Measurements from ENCODE around the gene TMSB15B. TPM values are rescaled to one million over a fixed set of nuclear protein-coding genes. Genes with fewer than 3 reads are reported as not detected.
"Not testable (repeated sequence)": the region's sequence is repeated elsewhere in the genome, so short reads cannot be mapped to it uniquely, and the experiment has no call there.

TMSB15B gene
- total RNA-seq, result 5.1 TPM

GRCh38 chrX:103962411-103963278 is at the start of gene TMSB15B:
TSS of gene TMSB15B (plus strand) at chrX:103962627.
- intact Hi-C loops (cut with DNase I); DNase-seq (ENCODE audit: low spot score): not testable (repeated sequence)
- peak; percentile 97 for ATAC-seq

GRCh38 chrX:103913356-103914020 is 48.9 kb upstream of the TMSB15B start:
- intact Hi-C loops (cut with DNase I), result no loop called here
- DNase-seq (ENCODE audit: low spot score) (no peak), ATAC-seq (no peak)

GRCh38 chrX:103918050-103918449 is 44.4 kb upstream of the TMSB15B start:
- peak; percentile 85 for ATAC-seq
- intact Hi-C loops (cut with DNase I), result no loop called here
- peak; percentile 62 for DNase-seq (ENCODE audit: low spot score)

- DNase-seq (ENCODE audit: low spot score), result peak; percentile 74
- intact Hi-C loops (cut with DNase I), result no loop called here
Observed at GRCh38 chrX:103918571-103919269, 43.7 kb upstream of the TMSB15B start.

DNA sequence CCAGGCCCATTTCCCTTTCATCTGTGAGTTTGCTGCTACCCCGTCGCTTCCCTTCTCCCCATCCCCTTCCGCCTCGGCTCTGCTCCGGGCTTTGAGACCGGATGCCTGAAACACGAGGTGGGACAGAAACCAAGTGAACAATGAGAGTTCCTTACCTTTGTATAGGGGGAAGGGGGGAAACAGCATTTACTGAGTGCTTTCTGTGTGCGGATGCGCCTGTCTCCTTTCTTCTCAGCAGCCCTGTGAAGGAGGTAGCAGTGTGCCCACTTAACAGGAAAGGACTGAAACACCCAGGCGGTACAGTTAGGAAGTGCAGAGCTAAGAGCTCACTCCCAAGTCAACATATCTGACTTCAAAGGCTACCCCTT is 43.2 kb upstream of the TMSB15B start:
- DNase-seq (ENCODE audit: low spot score), result no peak
- intact Hi-C loops (cut with DNase I), result no loop called here
- peak; percentile 78 for ATAC-seq

More at GRCh38 chrX:103918571-103919269, 43.7 kb upstream of the TMSB15B start:
- peak; percentile 92 for ATAC-seq

GRCh38 chrX:103920515-103920914 is 41.9 kb upstream of the TMSB15B start:
- intact Hi-C loops (cut with DNase I); DNase-seq (ENCODE audit: low spot score); ATAC-seq: not testable (repeated sequence)

DNA sequence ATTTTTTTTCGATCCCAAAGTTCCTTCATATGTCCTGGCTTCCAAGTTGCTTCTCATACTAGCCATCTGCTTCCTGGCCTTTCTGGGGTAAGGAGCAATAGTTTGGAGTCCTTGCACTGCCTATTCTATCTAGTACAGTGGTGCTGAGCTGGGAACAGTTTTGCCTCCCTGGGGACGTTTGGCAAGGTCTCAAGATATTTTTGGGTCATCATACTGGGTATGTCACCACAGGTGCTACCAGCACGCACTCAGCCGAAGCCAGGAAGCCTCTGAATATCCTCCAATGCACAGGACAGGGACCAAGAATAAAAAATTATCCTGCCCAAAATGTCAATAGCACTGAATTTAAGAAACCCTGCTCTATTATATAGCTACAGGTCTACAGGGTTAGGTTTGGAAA is 35.4 kb upstream of the TMSB15B start:
- ATAC-seq (no peak), DNase-seq (ENCODE audit: low spot score) (no peak)
- intact Hi-C loops (cut with DNase I), result no loop called here

DNA sequence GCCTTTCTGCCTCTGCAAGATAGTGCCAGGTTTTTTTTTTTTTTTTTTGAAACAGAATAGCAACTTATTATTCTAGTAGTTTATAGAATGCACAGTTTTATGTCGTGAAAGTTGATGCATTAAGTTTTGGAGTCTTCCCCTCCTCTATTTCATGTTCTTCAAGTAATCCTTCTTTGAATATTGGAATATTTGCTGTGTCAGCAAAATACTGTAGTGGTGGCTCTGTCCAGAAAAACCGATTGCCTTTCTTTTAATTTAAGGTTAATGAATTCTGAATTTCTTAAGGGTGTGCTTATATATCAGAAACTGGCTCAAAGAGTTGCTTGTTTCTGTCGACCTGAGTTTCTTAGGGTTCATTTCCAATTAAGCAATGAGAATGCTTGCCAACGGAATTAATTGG is 34.8 kb upstream of the TMSB15B start:
- DNase-seq (ENCODE audit: low spot score) (no peak), ATAC-seq (no peak)
- intact Hi-C loops (cut with DNase I), result no loop called here

DNA sequence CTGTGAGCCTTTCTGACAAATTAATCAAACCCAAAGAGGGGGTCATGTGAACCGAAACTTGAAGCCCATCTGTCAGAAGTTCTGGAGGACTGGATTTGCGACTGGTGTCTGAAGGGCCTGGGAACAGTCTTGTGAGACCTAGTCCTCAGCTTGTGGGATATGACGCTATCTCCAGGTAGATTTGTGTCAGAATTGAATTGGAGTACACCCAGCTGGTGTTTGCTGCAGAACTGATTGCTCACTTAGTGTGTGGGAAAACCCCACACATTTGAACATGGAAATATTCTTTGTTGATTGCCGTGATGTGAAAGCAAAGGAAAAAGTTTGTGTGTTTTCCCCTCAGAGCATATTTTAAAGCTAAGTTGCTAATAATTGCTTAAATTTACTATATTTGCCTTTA is 30.3 kb upstream of the TMSB15B start:
- intact Hi-C loops (cut with DNase I), result no loop called here
- ATAC-seq (no peak), DNase-seq (ENCODE audit: low spot score) (no peak)

DNA sequence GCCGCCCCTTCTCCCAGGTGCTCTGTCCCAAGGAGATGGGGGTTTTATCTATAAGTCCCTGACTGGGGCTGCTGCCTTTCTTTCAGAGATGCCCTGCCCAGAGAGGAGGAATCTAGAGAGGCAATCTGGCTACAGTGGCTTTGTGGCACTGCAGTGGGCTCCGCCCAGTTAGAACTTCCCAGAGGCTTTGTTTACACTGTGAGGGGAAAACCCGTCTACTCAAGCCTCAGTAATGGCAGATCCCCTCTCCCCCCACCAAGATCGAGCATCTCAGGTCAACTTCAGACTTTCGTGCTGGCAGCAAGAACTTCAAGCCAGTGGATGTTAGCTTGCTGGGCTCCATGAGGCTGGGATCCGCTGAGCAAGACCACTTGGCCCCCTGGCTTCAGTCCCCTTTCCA is 22.2 kb upstream of the TMSB15B start:
- intact Hi-C loops (cut with DNase I); DNase-seq (ENCODE audit: low spot score); ATAC-seq: not testable (repeated sequence)

DNA sequence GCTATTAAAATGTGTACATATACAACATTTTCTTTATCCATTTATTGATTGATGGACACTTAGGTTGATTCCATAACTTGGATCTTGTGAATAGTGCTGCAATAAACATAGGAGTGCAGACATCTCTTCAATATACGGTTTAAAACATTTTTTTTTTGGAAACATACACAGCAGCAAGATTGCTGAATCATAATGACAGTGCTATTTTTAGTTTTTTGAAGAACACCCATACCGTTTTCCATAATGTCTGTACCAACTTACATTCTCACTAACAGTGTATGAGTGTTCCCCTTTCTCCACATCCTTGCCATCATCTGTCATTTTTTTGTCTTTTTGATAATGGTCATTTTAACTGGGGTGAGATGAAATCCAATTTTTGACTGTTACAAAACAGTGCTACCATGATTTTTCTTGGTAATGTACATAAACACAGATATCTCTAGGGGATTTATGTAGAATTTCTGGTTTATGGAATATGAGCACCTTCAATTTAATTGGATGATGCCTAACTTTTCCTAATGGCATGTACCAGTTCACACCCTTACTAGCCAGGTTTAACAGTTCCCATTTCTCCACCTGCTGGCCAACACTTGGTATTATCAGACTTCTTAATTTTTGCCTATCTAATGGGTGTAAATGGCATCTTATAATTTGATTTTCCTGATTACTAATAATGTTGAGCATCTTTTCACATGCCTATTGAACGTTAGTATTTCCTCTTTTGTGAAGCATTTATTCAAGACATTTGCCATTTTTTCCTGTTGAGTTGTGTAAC is 21.0 kb upstream of the TMSB15B start:
- DNase-seq (ENCODE audit: low spot score), result no peak
- ATAC-seq, result no peak
- intact Hi-C loops (cut with DNase I), result no loop called here

DNA sequence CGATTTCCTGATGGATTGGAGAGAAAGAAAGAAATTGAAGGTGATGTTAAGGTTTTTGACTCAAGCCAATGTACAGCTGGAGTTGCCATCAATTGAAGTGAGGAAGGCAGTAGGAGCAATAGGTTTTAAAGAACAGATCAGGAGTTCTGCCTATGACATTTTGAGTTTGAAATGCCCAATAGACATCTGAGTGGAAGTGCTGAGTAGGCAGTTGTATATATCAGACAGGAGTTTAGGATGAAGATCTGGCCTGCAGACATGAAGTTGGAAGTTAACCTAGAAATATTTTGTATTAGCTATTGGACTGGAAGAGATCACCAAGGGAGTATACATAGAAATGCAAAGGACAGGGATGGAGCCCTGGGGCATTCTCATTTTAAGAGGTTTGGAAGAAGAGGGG is 12.9 kb upstream of the TMSB15B start:
- intact Hi-C loops (cut with DNase I), result no loop called here
- ATAC-seq (no peak), DNase-seq (ENCODE audit: low spot score) (no peak)

DNA sequence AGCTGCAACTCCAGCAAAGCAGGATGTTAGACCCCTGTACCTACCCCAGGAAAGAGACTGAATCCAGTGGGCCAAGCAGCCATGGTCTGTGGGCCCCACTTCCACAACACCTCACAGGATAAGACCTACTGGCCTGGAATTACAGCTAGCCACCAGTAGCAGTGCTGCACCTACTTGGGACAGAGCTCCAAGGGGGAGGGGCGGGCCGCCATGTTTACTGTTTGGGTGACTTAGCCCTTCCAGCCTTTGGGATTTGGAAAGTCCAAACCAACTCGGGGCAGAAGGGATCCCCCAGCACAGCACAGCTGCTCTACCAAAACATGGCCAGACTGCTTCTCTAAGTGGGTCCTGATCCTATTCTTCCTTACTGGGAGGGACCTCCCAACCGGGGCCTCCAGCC is 9.1 kb upstream of the TMSB15B start:
- intact Hi-C loops (cut with DNase I), result no loop called here
- DNase-seq (ENCODE audit: low spot score), result peak; percentile 35
- no peak for ATAC-seq

DNA sequence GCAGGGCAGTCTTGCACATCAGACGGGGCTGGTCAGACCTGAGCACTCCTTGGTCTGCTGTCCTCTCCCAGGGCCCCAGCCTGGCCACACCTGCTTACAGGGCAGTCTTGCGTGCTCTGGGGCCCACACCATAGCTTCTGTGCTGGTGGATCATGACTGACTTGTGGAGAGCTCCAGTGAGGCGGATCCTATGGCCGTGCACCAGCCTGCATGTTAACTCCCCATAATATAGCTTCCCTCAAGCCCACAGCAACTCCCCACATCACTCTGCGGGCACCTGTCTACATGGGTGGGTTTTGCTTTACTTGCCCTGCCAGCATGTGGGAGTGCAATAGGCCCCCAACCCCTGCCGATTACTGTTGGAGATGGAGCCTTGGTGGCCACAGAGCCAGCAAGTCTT is 8.2 kb upstream of the TMSB15B start:
- DNase-seq (ENCODE audit: low spot score), result no peak
- ATAC-seq, result no peak

DNA sequence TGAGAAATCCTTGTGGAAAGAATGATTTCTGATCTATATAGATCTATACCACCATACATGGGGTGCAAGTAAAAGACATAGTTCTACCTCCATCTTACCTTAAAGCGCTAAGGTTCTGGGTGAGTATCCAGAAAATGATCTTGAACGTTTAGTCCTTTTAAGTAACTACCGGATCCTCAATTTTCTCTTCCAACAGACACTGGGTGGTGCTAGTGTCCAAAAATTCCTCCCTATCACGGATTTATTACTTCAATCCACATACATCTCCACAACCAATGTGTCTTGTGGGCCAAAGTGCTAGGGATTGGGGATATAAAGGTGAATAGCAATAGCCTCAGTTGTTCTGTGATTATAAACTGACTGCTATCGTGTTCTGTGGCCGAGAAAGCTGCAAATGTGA is 1.8 kb upstream of the TMSB15B start:
- DNase-seq (ENCODE audit: low spot score); intact Hi-C loops (cut with DNase I); ATAC-seq: not testable (repeated sequence)

More for the DNA sequence above, 8.2 kb upstream of the TMSB15B start:
- intact Hi-C loops (cut with DNase I), result no loop called here

DNA sequence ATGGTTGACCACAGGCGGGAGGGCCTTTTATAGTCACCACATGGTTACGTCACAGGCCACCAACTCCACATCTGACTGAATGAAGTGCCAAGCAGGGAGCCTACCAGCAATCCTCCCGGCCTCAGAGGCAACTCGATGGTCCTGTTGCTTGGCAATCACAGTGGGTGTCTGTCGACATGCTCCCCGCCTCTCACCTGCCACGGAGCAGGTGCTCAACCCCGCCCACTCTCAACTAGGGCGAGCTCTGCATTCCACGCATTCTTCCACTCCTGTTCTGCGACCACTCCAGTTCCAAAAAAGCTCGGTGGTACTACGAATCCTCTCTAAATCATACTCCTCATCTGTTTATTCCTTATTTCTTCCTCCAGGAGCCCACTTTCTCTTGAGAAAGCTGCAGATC is 21.1 kb downstream of the TMSB15B start:
- intact Hi-C loops (cut with DNase I); ATAC-seq; DNase-seq (ENCODE audit: low spot score): not testable (repeated sequence)

- intact Hi-C loops (cut with DNase I), result no loop called here
- no peak for ATAC-seq
- no peak for DNase-seq (ENCODE audit: low spot score)
Observed at GRCh38 chrX:103999234-103999633, 36.8 kb downstream of the TMSB15B start.

DNA sequence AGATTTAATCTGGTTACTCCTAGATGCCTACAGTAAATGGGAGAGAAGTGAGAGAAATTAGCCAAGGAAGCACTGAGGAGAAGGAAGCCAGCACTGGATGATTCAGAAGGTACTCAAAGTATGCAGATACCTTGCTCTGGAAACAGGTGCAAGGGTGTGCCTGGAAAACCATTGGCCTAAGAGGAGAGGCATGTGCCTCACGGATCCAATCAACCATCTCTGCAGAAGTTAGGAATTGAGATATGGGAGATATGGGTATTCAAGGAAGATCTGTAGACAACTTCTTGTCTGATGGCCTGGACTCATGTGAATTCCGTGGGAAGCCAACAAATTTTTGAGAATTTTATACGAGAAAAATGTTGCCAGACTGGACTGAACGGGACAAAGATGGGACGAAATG is 46.4 kb downstream of the TMSB15B start:
- ATAC-seq, result no peak

DNA sequence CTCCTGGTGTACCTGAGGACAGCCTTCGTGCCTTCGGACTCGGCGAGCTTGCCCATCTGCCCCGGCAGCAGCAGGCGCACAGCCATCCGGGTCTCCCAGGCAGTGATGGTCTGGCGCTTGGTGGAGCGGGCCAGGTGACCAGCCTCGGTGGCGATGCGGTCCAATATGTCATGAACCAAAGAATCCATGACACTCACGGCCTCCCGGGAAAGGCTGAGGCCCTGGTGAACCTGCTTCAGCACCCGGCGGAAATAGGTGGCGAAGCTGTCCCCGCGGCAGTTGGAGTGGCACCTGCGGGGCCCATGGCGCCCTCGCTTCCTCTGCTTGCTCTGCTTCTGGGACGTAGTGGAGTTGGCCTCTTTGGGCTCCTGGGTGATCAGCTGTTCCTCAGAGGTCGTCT is 50.7 kb downstream of the TMSB15B start:
- no peak for ATAC-seq
- intact Hi-C loops (cut with DNase I), result no loop called here
- no peak for DNase-seq (ENCODE audit: low spot score)

More for the DNA sequence above, 46.4 kb downstream of the TMSB15B start:
- no peak for DNase-seq (ENCODE audit: low spot score)
- intact Hi-C loops (cut with DNase I), result no loop called here

Measured in sciatic nerve (tissue), 2 donors.